K562 (cell line): ENCODE measurements around the gene PDHX. TPM values are rescaled to one million over a fixed set of nuclear protein-coding genes. Genes with fewer than 3 reads are reported as not detected.

Experiments
- ARHGAP35 ChIP-seq: fragments of 450-650 bp; IDR thresholded peaks from 2 replicates; pipeline ENCODE4 v1.6.1; 2018; ENCODE audit not compliant: partially characterized antibody
- ARID2 ChIP-seq: fragments of 450-650 bp; IDR thresholded peaks from 2 replicates; pipeline ENCODE4 v1.6.1; 2017; ENCODE audit warnings: antibody characterized with exemption, mild to moderate bottlenecking
- CXXC5 ChIP-seq: fragments of 250-450 bp; sonication (Bioruptor Pico); IDR thresholded peaks from 2 replicates; pipeline ENCODE4 v1.8.0; 2022; ENCODE audit warnings: inconsistent platforms, mild to moderate bottlenecking, moderate library complexity
- EHMT2 ChIP-seq: fragments of 450-650 bp; IDR thresholded peaks from 2 replicates; pipeline ENCODE4 v1.6.1; 2018; ENCODE audit warnings: antibody characterized with exemption
- FOS ChIP-seq: IDR thresholded peaks from 3 replicates; pipeline ENCODE4 v1.6.1; 2011; ENCODE audit not compliant: insufficient read length; ENCODE audit errors: extremely low read depth
- HCFC1 ChIP-seq: IDR thresholded peaks from 2 replicates; pipeline ENCODE4 v1.6.1; 2012; ENCODE audit warnings: low read depth, low read length, improper control_type of control experiment
- HLTF ChIP-seq: fragments of 450-650 bp; IDR thresholded peaks from 2 replicates; pipeline ENCODE4 v1.6.1; 2016
- PHTF2 ChIP-seq: fragments of 250-450 bp; sonication (Bioruptor Pico); IDR thresholded peaks from 2 replicates; pipeline ENCODE4 v1.5.0; 2021; ENCODE audit warnings: mild to moderate bottlenecking
- TOE1 ChIP-seq, 2 experiments: fragments of 450-650 bp in 1 of 2; sonication (generic) in 1 of 2; formaldehyde crosslinking in 1 of 2; IDR thresholded peaks; 2 replicates each; pipeline versions ENCODE4 v1.7.1 to v1.8.0; 2016 to 2022; ENCODE audit warnings: borderline replicate concordance in 2 of 2, mild to moderate bottlenecking in 2 of 2, antibody characterized with exemption in 1 of 2, inconsistent platforms in 1 of 2, low read depth in 1 of 2, missing genetic modification reagents in 1 of 2, moderate library complexity in 1 of 2
- polyA plus RNA-seq, 8 experiments: library from polyadenylated mRNA; depleted of rRNA in 4 of 8; stranded (reverse) in 5 of 8; unstranded in 3 of 8; fragments of >200 nt; fragmentation: Nextera tagmentation in 2 of 8; fragmentation: Illumina TruSeq in 1 of 8; extraction: Ambion mirVana in 2 of 8; extraction: Trizol in 1 of 8; gene quantifications; 2 replicates each; pipeline versions ENCODE4 v1.2.1 to v1.2.3, GENCODE V29; 2011 to 2014; ENCODE audit warnings: inconsistent platforms in 1 of 8, missing spikeins in 1 of 8
- total RNA-seq, 7 experiments: library from RNA; depleted of rRNA in 6 of 7; stranded (reverse); fragments of >200 nt in 6 of 7; fragmentation: Illumina TruSeq in 2 of 7; extraction: Trizol in 2 of 7; gene quantifications; 2 replicates each; pipeline versions ENCODE4 v1.2.1 to v1.2.3, GENCODE V29; 2011 to 2021; ENCODE audit warnings: low replicate concordance in 1 of 7
- TF ChIP-seq, protein P1 (sequence below): fragments of 250-450 bp; sonication (Bioruptor Pico); IDR thresholded peaks from 2 replicates; pipeline ENCODE4 v1.8.0; 2022; ENCODE audit warnings: moderate library complexity, mild to moderate bottlenecking, inconsistent platforms
- TF ChIP-seq, protein P2 (sequence below): fragments of 450-650 bp; formaldehyde crosslinking; IDR thresholded peaks from 2 replicates; pipeline ENCODE4 v1.4.0; 2020; ENCODE audit warnings: mild to moderate bottlenecking, moderate library complexity
- TF ChIP-seq, protein P3 (sequence below): fragments of 250-450 bp; sonication (Bioruptor Pico); IDR thresholded peaks from 2 replicates; pipeline ENCODE4 v1.5.0; 2022; ENCODE audit warnings: mild to moderate bottlenecking
- TF ChIP-seq, protein P4 (sequence below), 3 experiments: IDR thresholded peaks in 2 of 3; conservative IDR thresholded peaks in 1 of 3; 2 replicates each; pipeline ENCODE4 v1.5.1; 2011 to 2012; ENCODE audit warnings: low read length in 3 of 3, mild to moderate bottlenecking in 3 of 3, control low read depth in 2 of 3, improper control_type of control experiment in 1 of 3, inconsistent platforms in 1 of 3, low read depth in 1 of 3, mixed read lengths in 1 of 3, moderate library complexity in 1 of 3; ENCODE audit not compliant: insufficient read depth in 2 of 3
- TF ChIP-seq, protein P5 (sequence below): fragments of 450-650 bp; formaldehyde crosslinking; IDR thresholded peaks from 2 replicates; pipeline ENCODE4 v1.4.0; 2020; ENCODE audit warnings: mild to moderate bottlenecking, moderate library complexity

PDHX gene
- total and polyA plus RNA-seq, 9 of the 15 experiments (the other 6 are each of a cell fraction or from before 2014, with no cell fraction given): 20.8 to 43.5 (median 31.2) TPM

DNA sequence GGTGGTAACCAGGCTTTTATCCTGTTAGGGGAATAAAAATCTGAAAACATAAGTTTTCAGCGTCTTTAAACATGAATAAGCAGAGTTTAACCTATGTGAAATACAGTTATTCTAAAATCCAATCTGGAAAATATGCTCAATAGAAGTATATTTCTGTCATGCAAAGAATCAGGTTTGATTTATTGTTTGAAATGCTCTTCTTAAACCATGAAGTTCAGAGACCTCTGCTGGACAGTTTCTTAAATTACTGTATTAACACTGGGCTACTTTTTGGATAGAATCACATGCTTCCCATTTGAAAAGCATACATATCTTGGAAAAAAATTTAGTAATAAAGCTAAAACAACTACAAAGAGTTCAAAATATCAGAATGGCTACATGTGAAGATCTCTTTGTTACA lies 25.6 kb upstream of the PDHX start (continued):
- TF ChIP-seq, protein P1, sequence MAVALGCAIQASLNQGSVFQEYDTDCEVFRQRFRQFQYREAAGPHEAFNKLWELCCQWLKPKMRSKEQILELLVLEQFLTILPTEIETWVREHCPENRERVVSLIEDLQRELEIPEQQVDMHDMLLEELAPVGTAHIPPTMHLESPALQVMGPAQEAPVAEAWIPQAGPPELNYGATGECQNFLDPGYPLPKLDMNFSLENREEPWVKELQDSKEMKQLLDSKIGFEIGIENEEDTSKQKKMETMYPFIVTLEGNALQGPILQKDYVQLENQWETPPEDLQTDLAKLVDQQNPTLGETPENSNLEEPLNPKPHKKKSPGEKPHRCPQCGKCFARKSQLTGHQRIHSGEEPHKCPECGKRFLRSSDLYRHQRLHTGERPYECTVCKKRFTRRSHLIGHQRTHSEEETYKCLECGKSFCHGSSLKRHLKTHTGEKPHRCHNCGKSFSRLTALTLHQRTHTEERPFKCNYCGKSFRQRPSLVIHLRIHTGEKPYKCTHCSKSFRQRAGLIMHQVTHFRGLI: no peak
- TF ChIP-seq ARHGAP35 (no peak), FOS (no peak), TOE1 (IDR thresholded peaks at IDR 0.05; ENCODE audit: borderline replicate concordance) (no peak), TOE1 (CRISPR knock-in tag; IDR thresholded peaks at IDR 0.05; ENCODE audit: borderline replicate concordance, low read depth) (no peak), PHTF2 (CRISPR knock-in tag) (no peak), HCFC1 (no peak), EHMT2 (no peak), ARID2 (no peak), HLTF (no peak), CXXC5 (CRISPR knock-in tag) (no peak)
- TF ChIP-seq, protein P2, sequence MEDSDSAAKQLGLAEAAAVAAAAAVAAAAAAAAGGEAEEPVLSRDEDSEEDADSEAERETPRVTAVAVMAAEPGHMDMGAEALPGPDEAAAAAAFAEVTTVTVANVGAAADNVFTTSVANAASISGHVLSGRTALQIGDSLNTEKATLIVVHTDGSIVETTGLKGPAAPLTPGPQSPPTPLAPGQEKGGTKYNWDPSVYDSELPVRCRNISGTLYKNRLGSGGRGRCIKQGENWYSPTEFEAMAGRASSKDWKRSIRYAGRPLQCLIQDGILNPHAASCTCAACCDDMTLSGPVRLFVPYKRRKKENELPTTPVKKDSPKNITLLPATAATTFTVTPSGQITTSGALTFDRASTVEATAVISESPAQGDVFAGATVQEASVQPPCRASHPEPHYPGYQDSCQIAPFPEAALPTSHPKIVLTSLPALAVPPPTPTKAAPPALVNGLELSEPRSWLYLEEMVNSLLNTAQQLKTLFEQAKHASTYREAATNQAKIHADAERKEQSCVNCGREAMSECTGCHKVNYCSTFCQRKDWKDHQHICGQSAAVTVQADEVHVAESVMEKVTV: peak; percentile 89
- TF ChIP-seq, protein P3, sequence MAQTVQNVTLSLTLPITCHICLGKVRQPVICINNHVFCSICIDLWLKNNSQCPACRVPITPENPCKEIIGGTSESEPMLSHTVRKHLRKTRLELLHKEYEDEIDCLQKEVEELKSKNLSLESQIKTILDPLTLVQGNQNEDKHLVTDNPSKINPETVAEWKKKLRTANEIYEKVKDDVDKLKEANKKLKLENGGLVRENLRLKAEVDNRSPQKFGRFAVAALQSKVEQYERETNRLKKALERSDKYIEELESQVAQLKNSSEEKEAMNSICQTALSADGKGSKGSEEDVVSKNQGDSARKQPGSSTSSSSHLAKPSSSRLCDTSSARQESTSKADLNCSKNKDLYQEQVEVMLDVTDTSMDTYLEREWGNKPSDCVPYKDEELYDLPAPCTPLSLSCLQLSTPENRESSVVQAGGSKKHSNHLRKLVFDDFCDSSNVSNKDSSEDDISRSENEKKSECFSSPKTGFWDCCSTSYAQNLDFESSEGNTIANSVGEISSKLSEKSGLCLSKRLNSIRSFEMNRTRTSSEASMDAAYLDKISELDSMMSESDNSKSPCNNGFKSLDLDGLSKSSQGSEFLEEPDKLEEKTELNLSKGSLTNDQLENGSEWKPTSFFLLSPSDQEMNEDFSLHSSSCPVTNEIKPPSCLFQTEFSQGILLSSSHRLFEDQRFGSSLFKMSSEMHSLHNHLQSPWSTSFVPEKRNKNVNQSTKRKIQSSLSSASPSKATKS (CRISPR knock-in tag): no peak
- TF ChIP-seq, protein P4, sequence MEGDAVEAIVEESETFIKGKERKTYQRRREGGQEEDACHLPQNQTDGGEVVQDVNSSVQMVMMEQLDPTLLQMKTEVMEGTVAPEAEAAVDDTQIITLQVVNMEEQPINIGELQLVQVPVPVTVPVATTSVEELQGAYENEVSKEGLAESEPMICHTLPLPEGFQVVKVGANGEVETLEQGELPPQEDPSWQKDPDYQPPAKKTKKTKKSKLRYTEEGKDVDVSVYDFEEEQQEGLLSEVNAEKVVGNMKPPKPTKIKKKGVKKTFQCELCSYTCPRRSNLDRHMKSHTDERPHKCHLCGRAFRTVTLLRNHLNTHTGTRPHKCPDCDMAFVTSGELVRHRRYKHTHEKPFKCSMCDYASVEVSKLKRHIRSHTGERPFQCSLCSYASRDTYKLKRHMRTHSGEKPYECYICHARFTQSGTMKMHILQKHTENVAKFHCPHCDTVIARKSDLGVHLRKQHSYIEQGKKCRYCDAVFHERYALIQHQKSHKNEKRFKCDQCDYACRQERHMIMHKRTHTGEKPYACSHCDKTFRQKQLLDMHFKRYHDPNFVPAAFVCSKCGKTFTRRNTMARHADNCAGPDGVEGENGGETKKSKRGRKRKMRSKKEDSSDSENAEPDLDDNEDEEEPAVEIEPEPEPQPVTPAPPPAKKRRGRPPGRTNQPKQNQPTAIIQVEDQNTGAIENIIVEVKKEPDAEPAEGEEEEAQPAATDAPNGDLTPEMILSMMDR (IDR thresholded peaks at IDR 0.05 in 2 of 3, conservative IDR thresholded peaks at IDR 0.05 in 1 of 3; ENCODE audit: insufficient read depth in 2 of 3, low read depth in 1 of 3, low read length in 3 of 3): peak; percentile 33 to 69 (median 41); a peak in 4 of 6 replicates
- TF ChIP-seq, protein P5, sequence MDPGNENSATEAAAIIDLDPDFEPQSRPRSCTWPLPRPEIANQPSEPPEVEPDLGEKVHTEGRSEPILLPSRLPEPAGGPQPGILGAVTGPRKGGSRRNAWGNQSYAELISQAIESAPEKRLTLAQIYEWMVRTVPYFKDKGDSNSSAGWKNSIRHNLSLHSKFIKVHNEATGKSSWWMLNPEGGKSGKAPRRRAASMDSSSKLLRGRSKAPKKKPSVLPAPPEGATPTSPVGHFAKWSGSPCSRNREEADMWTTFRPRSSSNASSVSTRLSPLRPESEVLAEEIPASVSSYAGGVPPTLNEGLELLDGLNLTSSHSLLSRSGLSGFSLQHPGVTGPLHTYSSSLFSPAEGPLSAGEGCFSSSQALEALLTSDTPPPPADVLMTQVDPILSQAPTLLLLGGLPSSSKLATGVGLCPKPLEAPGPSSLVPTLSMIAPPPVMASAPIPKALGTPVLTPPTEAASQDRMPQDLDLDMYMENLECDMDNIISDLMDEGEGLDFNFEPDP (CRISPR knock-in tag): no peak
